ENCODE measurements around the gene GDF15. TPM values are rescaled to one million over a fixed set of nuclear protein-coding genes. Genes with fewer than 3 reads are reported as not detected.
"Not testable (repeated sequence)": the region's sequence is repeated elsewhere in the genome, so short reads cannot be mapped to it uniquely, and the experiment has no call there.

The GDF15 gene
- total RNA-seq, 1 donor from 2014 or later = 0.54 TPM

DNA sequence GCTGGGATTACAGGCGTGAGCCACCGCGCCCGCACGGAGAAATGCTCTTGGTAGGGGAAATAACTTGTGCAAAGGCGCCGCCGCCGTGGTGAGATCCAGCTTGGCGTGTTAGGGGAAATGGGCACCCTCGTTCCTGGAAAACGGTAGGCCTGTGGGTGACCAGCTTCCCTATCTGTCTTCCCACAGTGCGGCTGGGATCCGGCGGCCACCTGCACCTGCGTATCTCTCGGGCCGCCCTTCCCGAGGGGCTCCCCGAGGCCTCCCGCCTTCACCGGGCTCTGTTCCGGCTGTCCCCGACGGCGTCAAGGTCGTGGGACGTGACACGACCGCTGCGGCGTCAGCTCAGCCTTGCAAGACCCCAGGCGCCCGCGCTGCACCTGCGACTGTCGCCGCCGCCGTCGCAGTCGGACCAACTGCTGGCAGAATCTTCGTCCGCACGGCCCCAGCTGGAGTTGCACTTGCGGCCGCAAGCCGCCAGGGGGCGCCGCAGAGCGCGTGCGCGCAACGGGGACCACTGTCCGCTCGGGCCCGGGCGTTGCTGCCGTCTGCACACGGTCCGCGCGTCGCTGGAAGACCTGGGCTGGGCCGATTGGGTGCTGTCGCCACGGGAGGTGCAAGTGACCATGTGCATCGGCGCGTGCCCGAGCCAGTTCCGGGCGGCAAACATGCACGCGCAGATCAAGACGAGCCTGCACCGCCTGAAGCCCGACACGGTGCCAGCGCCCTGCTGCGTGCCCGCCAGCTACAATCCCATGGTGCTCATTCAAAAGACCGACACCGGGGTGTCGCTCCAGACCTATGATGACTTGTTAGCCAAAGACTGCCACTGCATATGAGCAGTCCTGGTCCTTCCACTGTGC is 2.4 kb downstream of the GDF15 start:
- peak; percentile 92 for DNase-seq
- intact Hi-C loops (cut with DNase I) = no loop called here
- peak; percentile 88 for ATAC-seq (ENCODE audit: poor library complexity)

DNA sequence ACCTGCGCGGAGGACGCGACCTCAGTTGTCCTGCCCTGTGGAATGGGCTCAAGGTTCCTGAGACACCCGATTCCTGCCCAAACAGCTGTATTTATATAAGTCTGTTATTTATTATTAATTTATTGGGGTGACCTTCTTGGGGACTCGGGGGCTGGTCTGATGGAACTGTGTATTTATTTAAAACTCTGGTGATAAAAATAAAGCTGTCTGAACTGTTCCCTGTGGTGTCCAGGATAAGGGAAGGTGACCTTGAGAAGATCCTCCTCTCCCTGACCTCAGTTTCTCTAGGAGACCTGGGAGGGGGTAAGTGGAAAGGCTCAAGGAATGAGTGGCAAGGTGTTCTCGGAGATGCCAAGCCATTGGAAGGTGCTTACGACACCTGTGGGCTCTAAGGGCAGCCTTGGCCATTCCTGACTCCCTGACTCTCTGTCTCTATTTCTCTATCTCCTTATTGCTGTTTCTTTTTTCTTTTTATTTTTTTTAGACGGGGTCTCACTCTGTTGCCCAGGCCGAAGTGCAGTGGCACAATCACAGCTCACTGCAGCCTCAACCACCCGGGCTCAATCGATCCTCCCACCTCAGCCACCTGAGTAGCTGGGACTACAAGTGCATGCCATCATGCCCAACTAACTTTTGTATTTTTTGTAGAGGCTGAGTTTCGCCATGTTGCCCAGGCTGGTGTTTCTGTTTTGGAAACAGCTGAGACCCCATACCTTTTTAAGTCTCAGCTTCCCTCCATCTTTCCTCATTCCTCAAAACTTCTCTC is 3.2 kb downstream of the GDF15 start:
- intact Hi-C loops (cut with DNase I) = no loop called here
- DNase-seq (no peak), ATAC-seq (ENCODE audit: poor library complexity) (no peak)

- intact Hi-C loops (cut with DNase I) = loop anchor here (5.0 kb wide), 1 partner anchor 42 kb away; no protein-coding TSS in a partner anchor
- DNase-seq (no peak), ATAC-seq (ENCODE audit: poor library complexity) (no peak)
Measured at GRCh38 chr19:18389726-18390064, 3.7 kb downstream of the GDF15 start.

DNA sequence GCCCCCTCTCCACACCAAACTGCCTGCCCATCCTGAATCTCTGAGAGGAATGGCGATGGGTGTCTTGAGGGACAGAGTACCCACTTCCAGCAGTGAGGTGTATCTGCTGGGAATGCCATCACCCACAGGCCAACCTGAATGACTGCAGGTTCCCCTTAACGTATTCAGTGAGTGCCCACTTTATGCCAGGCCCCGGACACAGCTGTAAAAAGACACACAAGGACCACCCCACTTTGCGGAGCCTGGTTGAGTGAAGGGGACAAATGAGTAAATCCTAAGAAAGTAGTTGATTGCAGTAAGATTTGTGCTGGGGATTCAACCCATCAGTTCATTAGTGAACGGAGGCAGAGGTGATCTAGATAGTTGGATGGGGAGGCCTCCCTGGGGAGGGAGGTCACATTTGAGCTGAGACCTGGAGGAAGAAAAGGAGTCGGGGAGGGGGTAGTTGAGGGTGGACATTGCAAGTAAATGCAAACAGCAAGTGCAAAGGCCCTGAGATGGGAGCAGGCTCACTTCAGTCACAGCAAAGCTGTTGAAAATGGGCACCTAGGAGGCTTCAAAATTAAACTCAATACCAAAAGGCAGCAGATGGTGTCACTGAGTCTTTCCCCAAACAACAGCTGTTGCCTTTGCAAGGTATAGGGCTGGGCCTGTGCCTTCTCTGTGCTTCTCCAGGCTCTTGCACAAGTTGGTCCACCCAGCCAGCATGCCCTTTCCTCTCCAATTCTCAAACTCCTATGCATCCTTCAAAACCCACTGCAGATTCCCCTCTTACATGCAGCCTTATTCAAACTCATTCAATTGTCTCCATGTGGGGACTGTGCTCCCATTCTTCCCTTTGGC is 4.3 kb downstream of the GDF15 start:
- DNase-seq (no peak), ATAC-seq (ENCODE audit: poor library complexity) (no peak)
- intact Hi-C loops (cut with DNase I) = loop anchor here (5.0 kb wide), 1 partner anchor 43 kb away; no protein-coding TSS in a partner anchor

DNA sequence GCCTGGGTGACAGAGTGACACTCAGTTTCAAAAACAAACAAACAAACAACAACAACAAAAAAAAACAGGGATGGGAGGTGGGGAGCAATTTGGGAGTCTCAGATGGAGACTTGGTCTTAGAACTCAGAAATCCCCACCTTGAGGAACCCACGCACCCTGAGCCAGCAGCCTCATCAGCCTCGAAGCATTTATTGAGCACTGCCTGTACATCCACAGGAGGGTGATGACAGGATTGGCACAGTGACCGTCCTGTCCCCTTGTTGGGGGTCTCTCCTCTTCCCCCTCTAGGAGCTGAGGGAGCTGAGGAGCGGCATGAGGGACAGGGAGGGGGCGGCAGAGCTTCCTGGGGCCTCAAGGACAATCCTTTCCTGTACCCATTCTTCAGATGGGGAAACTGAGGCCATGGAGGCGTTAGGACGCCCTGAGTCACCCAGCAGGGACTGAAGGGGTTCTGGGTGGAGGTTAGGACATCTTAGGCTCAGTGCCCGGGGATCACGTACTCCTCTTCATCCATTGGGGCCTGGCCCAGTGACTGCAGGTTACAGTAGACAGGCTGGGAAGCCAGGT is 5.6 kb downstream of the GDF15 start:
- DNase-seq (no peak), ATAC-seq (ENCODE audit: poor library complexity) (no peak)
- intact Hi-C loops (cut with DNase I) = loop anchor here (5.0 kb wide), 1 partner anchor 44 kb away; no protein-coding TSS in a partner anchor

GRCh38 chr19:18392417-18392816 is 6.5 kb downstream of the GDF15 start:
- intact Hi-C loops (cut with DNase I) = loop anchor here (5.0 kb wide), 1 partner anchor 45 kb away; no protein-coding TSS in a partner anchor
- peak; percentile 27 for ATAC-seq (ENCODE audit: poor library complexity)
- peak; percentile 74 for DNase-seq

DNA sequence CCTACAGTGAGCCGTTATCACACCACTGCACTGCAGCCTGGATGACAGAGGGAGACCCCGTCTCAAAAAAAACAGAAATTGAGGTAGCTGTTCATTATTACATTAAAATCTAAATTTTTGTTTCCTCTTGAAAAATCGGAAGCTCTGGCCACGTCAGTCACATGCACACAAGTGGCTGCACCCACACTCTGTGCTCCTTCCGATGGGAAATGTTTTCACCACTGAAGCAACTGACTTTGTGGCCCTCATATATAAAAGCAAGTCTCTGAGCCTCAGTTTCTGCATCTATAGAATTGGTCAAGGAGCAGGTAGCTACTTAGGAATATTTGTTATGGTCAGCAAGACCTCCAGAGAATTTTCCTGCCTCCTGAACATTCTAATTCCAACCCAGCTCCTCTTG is 7.0 kb downstream of the GDF15 start:
- intact Hi-C loops (cut with DNase I) = loop anchor here (5.0 kb wide), 1 partner anchor 46 kb away; no protein-coding TSS in a partner anchor
- DNase-seq (no peak), ATAC-seq (ENCODE audit: poor library complexity) (no peak)

DNA sequence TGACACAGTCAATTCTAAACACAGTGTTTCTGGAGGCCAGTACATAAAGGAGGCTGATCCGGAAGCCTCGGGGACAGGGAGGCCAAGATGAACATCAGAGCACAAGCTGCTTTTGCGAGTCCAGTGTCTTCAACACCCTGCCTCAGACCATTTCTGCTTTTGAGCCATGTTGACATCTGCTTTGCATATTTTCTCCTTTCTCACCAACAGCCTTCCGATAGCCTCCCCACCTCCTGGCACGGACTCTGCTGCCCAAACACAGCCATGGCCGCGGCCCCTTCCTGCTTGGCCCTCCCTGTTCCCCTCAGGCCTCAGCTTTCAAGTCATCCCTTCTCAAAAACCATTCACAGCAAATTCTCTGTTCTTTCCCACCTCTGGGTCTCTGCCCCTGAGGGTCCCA is 7.9 kb downstream of the GDF15 start:
- ATAC-seq (ENCODE audit: poor library complexity) (peak; percentile 18), DNase-seq (peak; percentile 81)
- intact Hi-C loops (cut with DNase I) = loop anchor here (5.0 kb wide), 1 partner anchor 47 kb away; no protein-coding TSS in a partner anchor

DNA sequence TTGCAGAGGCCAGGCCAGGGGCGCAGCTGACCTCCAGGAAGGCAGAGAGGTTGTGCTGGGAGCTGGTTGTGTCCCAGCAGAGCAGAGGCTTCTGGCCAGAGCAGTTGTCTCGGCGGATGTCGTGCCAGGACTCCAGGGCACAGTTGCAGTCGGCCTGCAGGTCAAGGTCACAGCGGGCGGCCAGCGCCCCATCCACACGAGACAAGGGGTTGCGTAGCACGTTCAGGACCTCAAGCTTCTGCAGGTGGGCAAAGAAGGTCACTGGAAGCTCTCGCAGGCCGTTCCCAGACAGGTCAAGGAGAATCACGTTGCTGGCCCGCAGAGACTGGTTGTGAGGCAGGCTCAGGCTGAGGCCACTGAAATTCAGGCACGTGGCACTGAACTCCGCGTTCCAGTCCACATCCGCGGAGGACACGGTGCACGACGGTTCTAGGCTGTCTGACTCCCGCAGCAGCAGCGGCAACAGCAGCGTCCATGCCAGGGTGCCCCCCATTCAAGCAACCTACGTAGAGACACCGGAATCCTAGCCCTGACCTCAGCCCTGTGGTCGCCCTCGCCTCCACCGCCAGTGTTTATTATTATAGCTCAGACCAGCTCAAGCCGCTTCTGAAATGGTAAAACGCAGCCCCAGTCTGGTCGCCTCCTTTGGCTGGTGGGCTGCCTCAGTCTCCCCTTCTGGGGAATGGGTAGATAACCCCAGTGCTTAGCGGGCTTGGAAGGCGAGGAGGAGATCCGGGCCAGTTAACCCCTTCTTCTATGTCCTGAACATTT is 10.7 kb downstream of the GDF15 start:
- intact Hi-C loops (cut with DNase I) = no loop called here
- DNase-seq (peak; percentile 53), ATAC-seq (ENCODE audit: poor library complexity) (peak; percentile 29)

DNA sequence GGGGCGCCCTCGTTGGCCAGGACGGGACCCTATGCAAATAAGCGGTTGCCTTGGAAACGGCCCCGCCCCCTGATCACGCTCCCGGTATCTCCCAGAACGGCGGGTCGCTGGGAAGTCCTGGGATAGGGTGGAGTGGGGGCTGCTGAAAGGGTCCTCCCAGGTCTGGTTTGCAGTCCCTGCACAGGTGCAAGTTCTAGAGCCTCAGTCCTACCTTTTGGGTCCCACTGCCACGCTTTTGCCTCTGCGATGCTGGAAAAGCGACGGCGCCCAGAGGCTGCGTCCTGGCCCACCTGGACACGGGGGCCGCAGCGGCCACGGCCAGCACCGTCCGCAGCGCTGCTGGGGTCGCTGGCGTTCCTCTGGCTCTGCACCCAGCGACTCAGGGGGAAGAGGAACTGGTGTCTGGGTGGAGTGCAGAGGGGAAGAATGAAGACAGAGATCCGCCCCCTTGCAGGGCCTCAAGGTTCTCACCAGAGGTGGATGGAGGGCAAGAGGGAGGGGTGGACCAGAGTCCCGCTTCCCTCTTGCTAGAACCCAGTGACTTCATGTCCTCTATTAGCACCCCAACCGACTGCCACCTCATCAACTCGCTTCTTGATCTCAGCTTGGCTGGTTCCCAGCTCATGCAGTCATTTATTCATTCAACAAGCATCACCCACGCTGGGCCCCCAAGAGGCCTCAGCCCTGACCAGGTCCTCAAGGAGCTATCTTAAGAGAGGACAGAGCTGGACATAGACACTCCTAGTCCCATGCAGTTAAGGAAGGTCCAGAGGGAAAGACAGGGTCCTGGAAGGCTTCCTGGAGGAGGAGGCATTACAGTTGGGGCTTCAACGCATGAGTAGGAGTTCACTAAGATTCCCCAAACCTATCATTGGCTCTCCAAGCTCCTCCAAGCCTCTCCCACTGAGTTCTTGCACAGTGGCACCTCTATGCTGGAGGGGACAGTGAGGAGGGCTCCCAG is 11.6 kb downstream of the GDF15 start, which contains the start of gene LRRC25:
Gene LRRC25 (minus strand): TSS at position 381 of the 961 bp plus-strand sequence. CDS start 659 bp downstream, outside the sequence.
- ATAC-seq (ENCODE audit: poor library complexity) (peak; percentile 62), DNase-seq (peak; percentile 77)
- intact Hi-C loops (cut with DNase I) = no loop called here

DNA sequence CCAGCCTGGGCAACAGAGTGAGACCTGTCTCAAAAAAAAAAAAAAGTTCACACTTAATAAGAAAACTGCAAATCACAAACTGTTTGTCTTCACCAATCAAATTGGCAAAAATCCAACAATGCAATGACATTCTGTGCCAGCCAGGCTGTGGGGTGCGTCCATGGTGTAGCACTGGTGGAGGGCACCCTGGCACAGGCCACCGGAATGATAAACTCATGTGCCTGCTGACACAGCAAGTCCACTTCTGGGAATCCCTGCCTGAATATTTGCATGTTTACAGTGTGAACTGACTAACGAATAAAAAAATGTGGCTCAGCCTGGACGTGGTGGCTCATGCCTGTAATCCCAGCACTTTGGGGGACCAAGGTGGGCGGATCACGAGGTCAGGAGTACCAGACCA is 13.1 kb downstream of the GDF15 start:
- intact Hi-C loops (cut with DNase I) = no loop called here
- peak; percentile 73 for DNase-seq
- ATAC-seq (ENCODE audit: poor library complexity) = peak; percentile 52

- intact Hi-C loops (cut with DNase I) = no loop called here
- peak; percentile 76 for ATAC-seq (ENCODE audit: poor library complexity)
- peak; percentile 82 for DNase-seq
Measured at GRCh38 chr19:18401580-18402112, 15.7 kb downstream of the GDF15 start.

- intact Hi-C loops (cut with DNase I); ATAC-seq (ENCODE audit: poor library complexity); DNase-seq: not testable (repeated sequence)
Measured at GRCh38 chr19:18402455-18403248, 16.7 kb downstream of the GDF15 start.

DNA sequence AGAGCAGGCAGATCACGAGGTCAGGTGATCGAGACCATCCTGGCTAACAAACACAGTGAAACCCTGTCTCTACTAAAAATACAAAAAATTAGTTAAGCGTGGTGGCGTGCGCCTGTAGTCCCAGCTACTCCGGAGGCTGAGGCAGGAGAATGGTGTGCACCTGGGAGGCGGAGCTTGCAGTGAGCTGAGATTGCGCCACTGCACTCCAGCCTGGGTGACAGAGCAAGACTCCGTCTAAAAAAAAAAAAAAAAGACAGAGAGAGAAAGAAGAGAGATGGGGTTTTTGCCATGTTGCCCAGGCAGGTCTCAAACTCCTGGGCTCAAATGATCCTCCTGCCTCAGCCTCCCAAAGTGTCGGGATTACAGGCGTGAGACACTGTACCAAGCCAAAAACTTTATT is 19.8 kb downstream of the GDF15 start:
- intact Hi-C loops (cut with DNase I); ATAC-seq (ENCODE audit: poor library complexity); DNase-seq: not testable (repeated sequence)

GRCh38 chr19:18406749-18407148 is 20.8 kb downstream of the GDF15 start:
- intact Hi-C loops (cut with DNase I) = no loop called here
- DNase-seq (no peak), ATAC-seq (ENCODE audit: poor library complexity) (no peak)
